ENCODE data around the gene LMNA.
A peak's percentile ranks its signal among the peaks of the same experiment; 100 is the strongest.
"Not testable (repeated sequence)": the region's sequence is repeated elsewhere in the genome, so short reads cannot be mapped to it uniquely, and the experiment has no call there.

The LMNA gene

GRCh38 chr1:156164125-156164831, 49.8 kb downstream of the LMNA start:
- DNase-seq: no peak

DNA sequence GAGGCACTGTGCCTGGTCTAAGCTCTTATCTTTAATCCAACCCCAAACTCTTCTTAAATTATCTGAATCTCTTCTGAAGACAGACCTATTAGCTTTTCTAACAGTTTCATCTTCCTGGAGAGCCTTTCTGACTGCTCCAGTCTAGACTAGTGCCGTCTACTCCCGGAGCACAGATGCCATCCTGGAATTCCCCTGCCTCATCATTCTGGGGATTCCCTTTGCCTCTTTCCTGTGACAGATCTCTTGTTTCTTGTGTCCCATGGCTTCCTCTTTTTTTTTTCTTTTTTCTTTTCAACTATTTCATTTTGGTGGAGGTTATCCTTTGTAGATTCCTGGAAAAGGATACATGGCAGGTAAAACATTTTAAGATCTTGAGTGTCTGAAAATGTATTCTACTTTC, 50.6 kb downstream of the LMNA start:
- no peak for DNase-seq

- no peak for DNase-seq
Measured at GRCh38 chr1:156167536-156167935, 53.0 kb downstream of the LMNA start.

- no peak for DNase-seq
Measured at GRCh38 chr1:156172696-156173470, 58.4 kb downstream of the LMNA start.

DNA sequence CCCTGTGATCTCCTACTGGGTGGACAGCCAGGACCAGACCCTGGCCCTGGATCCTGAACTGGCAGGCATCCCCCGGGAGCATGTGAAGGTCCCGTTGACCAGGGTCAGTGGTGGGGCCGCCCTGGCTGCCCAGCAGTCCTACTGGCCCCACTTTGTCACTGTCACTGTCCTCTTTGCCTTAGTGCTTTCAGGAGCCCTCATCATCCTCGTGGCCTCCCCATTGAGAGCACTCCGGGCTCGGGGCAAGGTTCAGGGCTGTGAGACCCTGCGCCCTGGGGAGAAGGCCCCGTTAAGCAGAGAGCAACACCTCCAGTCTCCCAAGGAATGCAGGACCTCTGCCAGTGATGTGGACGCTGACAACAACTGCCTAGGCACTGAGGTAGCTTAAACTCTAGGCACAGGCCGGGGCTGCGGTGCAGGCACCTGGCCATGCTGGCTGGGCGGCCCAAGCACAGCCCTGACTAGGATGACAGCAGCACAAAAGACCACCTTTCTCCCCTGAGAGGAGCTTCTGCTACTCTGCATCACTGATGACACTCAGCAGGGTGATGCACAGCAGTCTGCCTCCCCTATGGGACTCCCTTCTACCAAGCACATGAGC, 62.2 kb downstream of the LMNA start:
- DNase-seq: no peak

- peak; percentile 29 for DNase-seq
Measured at GRCh38 chr1:156177919-156178654, 63.6 kb downstream of the LMNA start.

- no peak for DNase-seq
Measured at GRCh38 chr1:156180471-156180870, 66.0 kb downstream of the LMNA start.

GRCh38 chr1:156181391-156181924, 66.9 kb downstream of the LMNA start:
- not testable (repeated sequence) for DNase-seq

DNA sequence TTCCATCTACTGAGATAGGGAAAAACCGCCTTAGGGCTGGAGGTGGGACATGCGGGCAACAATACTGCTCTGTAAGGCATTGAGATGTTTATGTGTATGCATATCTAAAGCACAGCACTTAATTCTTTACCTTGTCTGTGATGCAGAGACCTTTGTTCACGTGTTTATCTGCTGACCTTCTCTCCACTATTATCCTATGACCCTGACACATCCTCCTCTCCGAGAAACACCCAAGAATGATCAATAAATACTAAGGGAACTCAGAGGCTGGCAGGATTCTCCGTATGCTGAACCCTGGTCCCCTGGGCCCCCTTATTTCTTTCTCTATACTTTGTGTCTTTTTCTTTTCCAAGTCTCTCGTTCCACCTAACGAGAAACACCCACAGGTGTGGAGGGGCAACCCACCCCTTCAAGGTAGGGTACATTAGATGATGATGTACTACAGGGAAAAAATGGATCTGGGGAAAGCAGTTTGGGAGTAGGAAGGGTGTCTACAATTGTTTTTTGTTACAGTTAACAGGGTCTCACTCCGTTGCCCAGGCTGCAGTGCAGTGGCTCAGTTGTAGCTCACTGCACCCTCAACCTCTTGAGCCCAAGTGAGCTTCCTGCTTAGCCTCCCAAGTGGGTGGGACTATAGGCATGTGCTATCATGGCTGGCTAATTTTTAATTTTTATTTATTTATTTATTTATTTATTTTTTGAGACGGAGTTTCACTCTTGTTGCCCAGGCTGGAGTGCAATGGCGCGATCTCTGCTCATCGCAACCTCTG, 67.7 kb downstream of the LMNA start:
- DNase-seq: not testable (repeated sequence)

GRCh38 chr1:156186347-156187177, 72.1 kb downstream of the LMNA start:
- not testable (repeated sequence) for DNase-seq
